SU-DHL-6 (cell line): ENCODE measurements around the gene POLN.

Source experiments
- H2AFZ ChIP-seq: fragments of 200-600 bp; sonication (generic); 2 replicates; pipeline ENCODE4 v1.6.1; 2014; ENCODE audit warnings: low read depth, mild to moderate bottlenecking, moderate library complexity, mixed read lengths, antibody characterized with exemption, low read length; ENCODE audit not compliant: severe bottlenecking
- H3F3A ChIP-seq: fragments of 200-600 bp; shearing (Covaris generic); 2 replicates; pipeline ENCODE4 v1.6.0; 2016; ENCODE audit warnings: antibody characterized with exemption, mild to moderate bottlenecking; ENCODE audit not compliant: insufficient read depth
- H3K27ac ChIP-seq: fragments of 200-600 bp; sonication (generic); 2 replicates; pipeline ENCODE4 v1.5.1; 2016; ENCODE audit warnings: low read depth, mild to moderate bottlenecking, low read length, moderate library complexity, mixed read lengths
- H3K27me3 ChIP-seq: fragments of 200-600 bp; sonication (generic), shearing (Covaris generic); 2 replicates; pipeline ENCODE4 v1.6.0; 2014; ENCODE audit warnings: mild to moderate bottlenecking, low read length
- H3K36me3 ChIP-seq: fragments of 200-600 bp; sonication (generic); 2 replicates; pipeline ENCODE4 v1.6.1; 2014; ENCODE audit warnings: mild to moderate bottlenecking, low read length, mixed read lengths
- H3K4me2 ChIP-seq: fragments of 300-600, 200-600 bp; shearing (Covaris generic), sonication (generic); 2 replicates; pipeline ENCODE4 v1.6.0; 2014; ENCODE audit warnings: low read length, low read depth, mild to moderate bottlenecking; ENCODE audit not compliant: poor library complexity, severe bottlenecking
- H3K4me3 ChIP-seq: fragments of 200-600 bp; sonication (generic); 2 replicates; pipeline ENCODE4 v1.5.1; 2014; ENCODE audit warnings: antibody characterized with exemption, low read length, mild to moderate bottlenecking, mixed read lengths; ENCODE audit not compliant: insufficient read depth, poor library complexity, severe bottlenecking
- H3K79me2 ChIP-seq: fragments of 200-600 bp; sonication (generic); 2 replicates; pipeline ENCODE4 v1.6.1; 2014; ENCODE audit warnings: mild to moderate bottlenecking, low read length, moderate library complexity; ENCODE audit not compliant: insufficient read depth
- H3K9ac ChIP-seq: fragments of 200-600 bp; sonication (generic); 2 replicates; pipeline ENCODE4 v1.7.0; 2014; ENCODE audit warnings: mild to moderate bottlenecking, low read length
- H3K9me2 ChIP-seq: fragments of 200-600 bp; sonication (generic); replicated peaks from 2 replicates; pipeline ENCODE4 v1.6.1; 2014; ENCODE audit warnings: low read length; ENCODE audit not compliant: insufficient read depth
- H3K9me3 ChIP-seq: fragments of 200-600 bp; sonication (generic); 2 replicates; pipeline ENCODE4 v1.6.1; 2014; ENCODE audit warnings: low read length, mixed read lengths; ENCODE audit not compliant: insufficient read depth
- H4K20me1 ChIP-seq: fragments of 200-600 bp; sonication (generic); 2 replicates; pipeline ENCODE4 v1.6.1; 2014; ENCODE audit warnings: low read depth, mild to moderate bottlenecking, antibody characterized with exemption, low read length, moderate library complexity, mixed read lengths
- CTCF ChIP-seq: fragments of 200-600 bp; sonication (generic); IDR thresholded peaks from one replicate; pipeline ENCODE4 v1.5.1; 2017; ENCODE audit warnings: antibody characterized with exemption, mild to moderate bottlenecking, low read length, moderate library complexity; ENCODE audit not compliant: insufficient read depth, poor library complexity, severe bottlenecking
- EZH2phosphoT487 ChIP-seq: fragments of 200-600 bp; sonication (generic), shearing (Covaris generic); conservative IDR thresholded peaks from 2 replicates; pipeline ENCODE4 v1.6.1; 2018; ENCODE audit warnings: mild to moderate bottlenecking, antibody characterized with exemption, low read length, moderate library complexity, mixed read lengths

POLN gene

GRCh38 chr4:2103843-2104547, 137.9 kb downstream of the POLN start:
- Histone ChIP-seq H3K9me3 (no peaks in the 10 kb centered on the region), H3K4me3 (no peak overlapping the region)

GRCh38 chr4:2103127-2103842, 138.6 kb downstream of the POLN start:
- no peaks in the 10 kb centered on the region for H3F3A ChIP-seq
- H4K20me1 ChIP-seq, result no peaks in the 10 kb centered on the region
- no peak overlapping the region for H3K9ac ChIP-seq
- no peaks in the 10 kb centered on the region for H3K9me2 ChIP-seq
- H3K4me2 ChIP-seq, result no peak overlapping the region
- no peak for TF ChIP-seq CTCF
- no peak for TF ChIP-seq EZH2phosphoT487
- no peaks in the 10 kb centered on the region for H3K36me3 ChIP-seq
- no peak overlapping the region for H3K27ac ChIP-seq
- no peaks in the 10 kb centered on the region for H3K9me3 ChIP-seq
- no peak overlapping the region for H2AFZ ChIP-seq
- H3K79me2 ChIP-seq, result no peaks in the 10 kb centered on the region
- H3K4me3 ChIP-seq, result peak overlapping the region; percentile 8
- no peaks in the 10 kb centered on the region for H3K27me3 ChIP-seq

More at GRCh38 chr4:2103843-2104547, 137.9 kb downstream of the POLN start:
- TF ChIP-seq CTCF (no peak), EZH2phosphoT487 (no peak)
- Histone ChIP-seq H3F3A (no peaks in the 10 kb centered on the region), H3K9ac (no peak overlapping the region), H3K27me3 (no peaks in the 10 kb centered on the region), H3K36me3 (no peaks in the 10 kb centered on the region), H3K79me2 (no peaks in the 10 kb centered on the region), H3K9me2 (no peaks in the 10 kb centered on the region), H3K27ac (no peak overlapping the region), H4K20me1 (no peaks in the 10 kb centered on the region), H2AFZ (no peak overlapping the region), H3K4me2 (no peak overlapping the region)

DNA sequence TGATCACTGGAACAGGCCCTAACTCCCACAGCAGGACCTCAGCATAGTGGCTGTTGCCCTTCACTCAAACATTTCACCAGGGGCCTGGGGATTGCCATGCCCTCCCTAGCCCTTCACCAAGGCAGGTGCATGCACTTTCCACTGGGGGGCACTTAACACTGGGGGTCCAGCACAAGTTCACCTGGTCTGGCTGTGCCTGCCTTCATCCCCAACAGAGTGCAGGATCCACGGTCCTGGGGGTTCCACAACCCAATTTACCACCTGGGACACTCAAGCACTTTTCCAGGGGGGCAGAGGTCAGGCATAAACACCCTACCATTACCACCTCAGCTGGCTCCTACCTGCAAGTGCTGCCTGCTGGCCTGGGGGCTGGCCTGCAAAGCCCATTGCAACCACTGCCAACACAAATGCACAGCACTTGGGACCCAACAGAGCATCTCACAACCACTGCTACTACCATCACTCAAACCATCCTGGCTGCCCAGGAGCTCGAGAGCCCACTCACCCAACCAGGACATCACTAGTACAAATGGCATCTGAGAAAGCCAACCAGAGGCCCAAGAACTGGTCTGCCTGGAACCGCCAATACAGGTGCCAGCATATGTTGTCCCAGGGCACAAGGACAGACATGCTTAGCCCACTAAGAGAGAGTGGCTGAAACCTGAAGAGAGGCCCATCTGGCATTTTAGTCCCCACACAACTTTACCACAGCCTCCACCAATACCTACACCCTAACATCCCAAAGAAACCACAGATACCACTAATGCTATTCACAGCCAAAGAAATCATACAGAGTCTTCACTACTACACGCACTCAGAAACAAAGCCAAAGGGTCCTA, 139.7 kb downstream of the POLN start:
- TF ChIP-seq EZH2phosphoT487 (no peak), CTCF (no peak)

More for the DNA sequence above, 139.7 kb downstream of the POLN start:
- H2AFZ ChIP-seq, result no peak overlapping the region
- H3F3A ChIP-seq, result no peaks in the 10 kb centered on the region
- no peak overlapping the region for H3K4me2 ChIP-seq
- no peaks in the 10 kb centered on the region for H4K20me1 ChIP-seq
- no peak overlapping the region for H3K9ac ChIP-seq
- no peak overlapping the region for H3K4me3 ChIP-seq
- H3K9me3 ChIP-seq, result no peaks in the 10 kb centered on the region
- no peak overlapping the region for H3K27ac ChIP-seq
- H3K36me3 ChIP-seq, result no peaks in the 10 kb centered on the region
- no peaks in the 10 kb centered on the region for H3K27me3 ChIP-seq
- no peaks in the 10 kb centered on the region for H3K9me2 ChIP-seq
- no peaks in the 10 kb centered on the region for H3K79me2 ChIP-seq
